HCT116 (cell line): Measurements from ENCODE around the gene SLC22A23.

ENCODE experiments used
- EZH2 ChIP-seq: fragments of 200-600 bp; sonication (generic); IDR thresholded peaks from 2 replicates; pipeline ENCODE4 v1.6.1; 2017; ENCODE audit warnings: antibody characterized with exemption, mixed run types
- JUND ChIP-seq: IDR thresholded peaks from 2 replicates; pipeline ENCODE4 v1.6.1; 2012
- POLR2AphosphoS5 ChIP-seq: IDR thresholded peaks from 2 replicates; pipeline ENCODE4 v1.6.1; 2011; ENCODE audit warnings: mild to moderate bottlenecking, low read depth, low read length, moderate library complexity
- SIN3A ChIP-seq: IDR thresholded peaks from 2 replicates; pipeline ENCODE4 v1.6.1; 2012; ENCODE audit warnings: low read depth
- TF ChIP-seq, protein P1 (sequence below), 3 experiments: fragments of 200-600 bp in 1 of 3; sonication (generic) in 1 of 3; IDR thresholded peaks in 2 of 3; conservative IDR thresholded peaks in 1 of 3; 2 replicates each; pipeline ENCODE4 v1.5.1; 2012 to 2017; ENCODE audit warnings: low read depth in 2 of 3, low read length in 2 of 3, antibody characterized with exemption in 1 of 3, borderline replicate concordance in 1 of 3, control low read depth in 1 of 3, mild to moderate bottlenecking in 1 of 3, mixed read lengths in 1 of 3, mixed run types in 1 of 3, moderate library complexity in 1 of 3; ENCODE audit not compliant: insufficient read depth in 1 of 3

DNA sequence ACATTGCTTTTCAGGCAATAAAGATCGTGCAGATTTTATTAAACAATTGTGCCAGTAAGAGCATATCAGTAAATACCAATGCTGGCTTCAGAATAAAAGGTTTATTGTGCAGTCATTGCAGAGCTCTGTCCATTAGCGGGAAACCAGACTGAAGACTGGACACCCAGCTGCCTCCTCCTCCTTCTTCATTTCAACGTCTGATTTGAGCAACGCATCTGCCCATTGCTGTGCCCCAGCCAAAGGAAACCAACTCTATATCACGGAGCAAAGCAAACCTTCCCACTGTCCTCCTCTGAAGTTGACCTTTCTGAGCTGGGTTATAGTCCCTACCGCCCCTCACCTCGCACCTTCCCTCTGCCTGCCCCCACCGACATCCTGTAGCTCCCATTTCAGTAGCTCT is 80.8 kb downstream of the SLC22A23 start:
- TF ChIP-seq SIN3A = no peak
- TF ChIP-seq JUND = no peak
- no peak for TF ChIP-seq EZH2
- TF ChIP-seq POLR2AphosphoS5 = no peak
- TF ChIP-seq, protein P1, sequence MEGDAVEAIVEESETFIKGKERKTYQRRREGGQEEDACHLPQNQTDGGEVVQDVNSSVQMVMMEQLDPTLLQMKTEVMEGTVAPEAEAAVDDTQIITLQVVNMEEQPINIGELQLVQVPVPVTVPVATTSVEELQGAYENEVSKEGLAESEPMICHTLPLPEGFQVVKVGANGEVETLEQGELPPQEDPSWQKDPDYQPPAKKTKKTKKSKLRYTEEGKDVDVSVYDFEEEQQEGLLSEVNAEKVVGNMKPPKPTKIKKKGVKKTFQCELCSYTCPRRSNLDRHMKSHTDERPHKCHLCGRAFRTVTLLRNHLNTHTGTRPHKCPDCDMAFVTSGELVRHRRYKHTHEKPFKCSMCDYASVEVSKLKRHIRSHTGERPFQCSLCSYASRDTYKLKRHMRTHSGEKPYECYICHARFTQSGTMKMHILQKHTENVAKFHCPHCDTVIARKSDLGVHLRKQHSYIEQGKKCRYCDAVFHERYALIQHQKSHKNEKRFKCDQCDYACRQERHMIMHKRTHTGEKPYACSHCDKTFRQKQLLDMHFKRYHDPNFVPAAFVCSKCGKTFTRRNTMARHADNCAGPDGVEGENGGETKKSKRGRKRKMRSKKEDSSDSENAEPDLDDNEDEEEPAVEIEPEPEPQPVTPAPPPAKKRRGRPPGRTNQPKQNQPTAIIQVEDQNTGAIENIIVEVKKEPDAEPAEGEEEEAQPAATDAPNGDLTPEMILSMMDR (IDR thresholded peaks at IDR 0.05 in 2 of 3, conservative IDR thresholded peaks at IDR 0.05 in 1 of 3; ENCODE audit: borderline replicate concordance in 1 of 3, insufficient read depth in 1 of 3, low read depth in 2 of 3, low read length in 2 of 3) = no peak
